ENCODE results near the gene FBXO9.

DNA sequence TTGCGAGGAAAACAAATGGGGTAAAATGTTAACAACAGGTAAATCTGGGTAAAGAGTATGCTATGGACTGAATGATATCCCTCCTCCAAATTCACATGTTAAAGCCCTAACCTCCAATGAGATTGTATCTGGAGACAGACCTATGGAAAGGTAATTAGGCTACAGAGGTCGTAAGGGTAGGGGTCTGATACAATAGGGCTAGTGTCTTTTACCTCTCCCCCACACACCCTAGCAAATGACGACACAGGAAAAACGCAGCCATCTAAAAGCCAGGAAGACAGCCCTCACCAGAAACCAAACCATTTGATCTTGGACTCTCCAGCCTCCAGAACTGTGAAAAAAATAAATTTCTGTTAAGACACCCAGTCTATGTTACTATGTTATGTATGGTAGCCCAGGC, 20.6 kb upstream of the FBXO9 start:
- TF ChIP-seq CTCF (IDR thresholded peaks at IDR 0.05) (no peak), POLR2AphosphoS5 (IDR thresholded peaks at IDR 0.05) (no peak), POLR2A (IDR thresholded peaks at IDR 0.05; ENCODE audit: low read depth) (no peak)
